ENCODE measurements around the gene BBS9.
"Not testable (repeated sequence)": the region's sequence is repeated elsewhere in the genome, so short reads cannot be mapped to it uniquely, and the experiment has no call there.

The BBS9 gene

GRCh38 chr7:33201821-33202220 is 72.5 kb downstream of the BBS9 start:
- DNase-seq: no peak

- DNase-seq: no peak
These were observed 81.6 kb downstream of the BBS9 start for GRCh38 chr7:33210958-33211357.

GRCh38 chr7:33212144-33212543 is 82.8 kb downstream of the BBS9 start:
- no peak for DNase-seq

GRCh38 chr7:33215992-33216391 is 86.6 kb downstream of the BBS9 start:
- no peak for DNase-seq

GRCh38 chr7:33217595-33217994 is 88.2 kb downstream of the BBS9 start:
- DNase-seq: no peak

GRCh38 chr7:33218841-33219535 is 89.6 kb downstream of the BBS9 start:
- DNase-seq: not testable (repeated sequence)

- no peak for DNase-seq
These were observed 90.9 kb downstream of the BBS9 start for GRCh38 chr7:33220231-33220630.

GRCh38 chr7:33221390-33221789 is 92.0 kb downstream of the BBS9 start:
- no peak for DNase-seq

GRCh38 chr7:33232632-33233145 is 103.3 kb downstream of the BBS9 start:
- no peak for DNase-seq

GRCh38 chr7:33233659-33234058 is 104.3 kb downstream of the BBS9 start:
- no peak for DNase-seq

- no peak for DNase-seq
These were observed 107.7 kb downstream of the BBS9 start for GRCh38 chr7:33237036-33237435.

- peak; percentile 45 for DNase-seq
These were observed 114.0 kb downstream of the BBS9 start for GRCh38 chr7:33243319-33243881.

- no peak for DNase-seq
These were observed 119.3 kb downstream of the BBS9 start for GRCh38 chr7:33248671-33249070.

- DNase-seq: no peak
These were observed 121.1 kb downstream of the BBS9 start for GRCh38 chr7:33250421-33250871.

- no peak for DNase-seq
These were observed 121.9 kb downstream of the BBS9 start for GRCh38 chr7:33251301-33251700.

GRCh38 chr7:33258491-33258951 is 129.2 kb downstream of the BBS9 start:
- DNase-seq: no peak

GRCh38 chr7:33261585-33261984 is 132.2 kb downstream of the BBS9 start:
- DNase-seq: no peak

- no peak for DNase-seq
These were observed 133.1 kb downstream of the BBS9 start for GRCh38 chr7:33262476-33262875.

GRCh38 chr7:33271839-33272371 is 142.5 kb downstream of the BBS9 start:
- DNase-seq: not testable (repeated sequence)

GRCh38 chr7:33273356-33273755 is 144.0 kb downstream of the BBS9 start:
- DNase-seq: no peak

- no peak for DNase-seq
These were observed 147.0 kb downstream of the BBS9 start for GRCh38 chr7:33276325-33276724.

GRCh38 chr7:33276729-33277128 is 147.4 kb downstream of the BBS9 start:
- DNase-seq: no peak

GRCh38 chr7:33278095-33278494 is 148.7 kb downstream of the BBS9 start:
- DNase-seq: no peak

GRCh38 chr7:33286501-33286900 is 157.1 kb downstream of the BBS9 start:
- DNase-seq: no peak

Data from NCI-H1092 (cell line).